ENCODE results near the gene SLC47A2. TPM values are rescaled to one million over a fixed set of nuclear protein-coding genes. Genes with fewer than 3 reads are reported as not detected.
"Not testable (repeated sequence)": the region's sequence is repeated elsewhere in the genome, so short reads cannot be mapped to it uniquely, and the experiment has no call there.

The SLC47A2 gene
- total RNA-seq, 2 donors from 2014 or later: not detected

DNA sequence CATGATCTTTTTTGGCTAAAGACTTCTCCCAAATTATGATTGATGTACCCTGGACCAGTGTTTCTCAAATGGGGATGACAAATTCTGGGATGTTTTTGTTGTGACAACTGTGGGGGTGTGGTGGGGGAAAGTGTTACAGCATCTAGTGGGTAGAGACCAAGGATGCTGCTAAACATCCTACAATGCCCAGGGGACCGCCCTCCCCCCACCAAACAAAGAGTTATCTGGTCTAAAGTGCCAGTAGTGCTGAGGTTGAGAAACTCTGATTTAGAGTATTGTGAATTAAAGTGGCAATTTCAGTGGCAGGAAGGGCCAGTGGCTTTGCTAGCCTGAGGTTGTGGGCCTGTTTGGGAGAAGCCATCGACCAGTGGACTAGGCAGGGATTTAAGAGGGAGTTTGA is 33.3 kb downstream of the SLC47A2 start:
- intact Hi-C loops (cut with DNase I): no loop called here
- no peak for DNase-seq (ENCODE audit: low spot score)

DNA sequence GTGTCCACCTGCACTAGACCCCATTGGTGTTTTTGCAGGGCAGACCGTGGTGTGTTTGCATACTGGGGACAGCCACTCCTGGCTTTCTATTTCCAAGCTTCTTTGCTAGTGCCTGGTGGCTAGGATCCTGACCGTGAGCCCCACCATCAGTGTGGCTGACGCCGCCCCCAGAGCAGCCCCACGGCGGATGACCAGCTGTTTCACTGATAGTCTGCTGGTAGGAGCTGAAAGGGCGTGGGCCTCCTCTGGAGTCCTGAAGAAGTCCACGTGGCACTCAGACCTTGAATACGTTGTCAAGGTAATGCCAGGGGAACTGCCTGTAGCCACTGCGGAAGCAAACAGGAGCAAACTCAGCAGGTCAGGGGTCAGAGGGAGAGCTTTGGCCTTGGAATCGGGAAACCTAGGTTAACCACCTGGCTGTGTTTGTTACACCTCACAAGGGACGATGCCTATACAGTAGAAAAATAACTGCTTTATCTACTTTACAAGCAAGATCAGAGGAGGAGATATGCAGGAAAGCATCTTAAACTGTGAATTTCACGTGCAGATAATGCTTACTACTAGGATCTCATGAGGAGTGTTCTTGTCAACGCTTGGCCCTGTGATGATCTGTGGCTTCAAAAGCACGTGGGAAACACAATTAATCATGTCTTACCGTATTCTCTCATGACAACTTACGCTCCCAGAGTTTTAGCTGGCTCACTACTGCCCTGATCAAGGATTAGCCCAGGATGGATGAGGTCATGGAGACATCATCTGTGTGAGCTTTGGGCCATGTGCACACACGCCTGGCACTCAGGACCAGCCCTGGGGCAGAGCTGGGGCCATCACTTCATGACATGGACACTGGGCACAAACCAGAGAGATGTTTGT is 37.6 kb downstream of the SLC47A2 start:
- intact Hi-C loops (cut with DNase I): no loop called here

DNA sequence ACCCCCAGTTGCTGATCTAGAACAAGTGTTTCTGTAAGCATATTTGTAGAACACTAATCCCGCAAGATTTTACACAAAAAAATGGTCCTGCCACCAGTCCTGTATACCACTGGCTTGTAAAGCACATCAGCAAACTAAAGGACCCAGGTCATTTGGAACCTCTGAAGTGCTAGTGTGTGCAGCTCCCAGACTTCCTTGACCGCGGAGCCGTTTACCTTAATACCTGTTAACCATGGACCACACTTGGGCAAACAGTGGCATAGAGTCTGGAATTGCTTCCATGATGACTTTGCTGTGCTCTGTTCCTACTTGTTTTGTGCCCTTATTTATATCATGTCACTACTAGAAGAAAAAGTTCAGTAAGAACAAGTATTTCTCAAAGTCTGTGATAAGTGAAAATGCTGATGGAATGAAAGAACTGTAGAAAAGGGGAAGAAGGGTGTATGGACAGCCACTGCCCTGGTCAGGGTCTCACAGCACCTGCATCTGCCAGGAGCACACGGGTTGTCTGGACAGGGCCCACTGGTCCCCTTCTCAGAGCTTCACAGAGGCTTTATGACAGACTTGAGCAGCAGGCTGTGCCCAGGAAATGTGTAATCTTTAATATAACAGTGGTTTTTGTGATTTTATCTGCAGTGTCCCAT is 38.5 kb downstream of the SLC47A2 start:
- no peak for DNase-seq (ENCODE audit: low spot score)
- intact Hi-C loops (cut with DNase I): no loop called here

More for the DNA sequence above, 37.6 kb downstream of the SLC47A2 start:
- DNase-seq (ENCODE audit: low spot score): no peak

DNA sequence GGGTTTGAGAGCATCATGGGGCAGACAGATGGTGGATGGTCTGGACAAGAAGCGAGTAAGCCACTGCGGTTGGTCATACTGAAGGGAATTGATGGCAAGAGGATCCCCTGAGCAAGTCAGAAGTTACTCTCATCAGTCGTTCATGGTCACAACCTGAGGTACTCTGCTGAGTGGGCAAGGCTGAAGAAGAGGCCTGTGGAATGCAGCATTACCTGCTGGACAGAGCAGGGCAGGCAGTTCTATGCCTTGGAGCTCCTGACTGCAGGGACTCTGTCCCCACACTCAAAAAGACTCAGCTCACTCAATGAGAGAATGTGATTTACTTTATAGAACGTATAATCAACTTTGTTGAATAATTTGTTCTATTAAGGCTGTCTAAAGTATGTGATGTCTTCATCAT is 39.5 kb downstream of the SLC47A2 start:
- no peak for DNase-seq (ENCODE audit: low spot score)
- intact Hi-C loops (cut with DNase I): no loop called here

DNA sequence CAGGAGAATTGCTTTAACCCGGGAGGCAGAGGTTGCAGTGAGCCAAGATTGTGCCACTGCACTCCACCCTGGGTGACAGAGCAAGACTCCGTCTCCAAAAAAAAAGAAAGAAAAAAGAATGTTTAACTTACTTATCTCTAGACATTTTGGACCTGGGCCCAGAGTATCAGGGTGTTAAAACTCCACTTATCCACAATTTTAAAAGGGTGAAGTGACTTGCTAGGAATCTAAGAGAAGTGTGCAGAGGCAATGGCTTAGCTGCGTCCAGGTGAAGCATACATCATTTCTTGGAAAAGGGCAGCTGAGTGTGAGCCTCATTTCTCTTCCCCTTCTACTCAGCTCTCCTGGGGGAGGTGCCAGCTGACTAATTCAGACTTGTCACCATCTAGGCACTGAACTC is 42.8 kb downstream of the SLC47A2 start:
- DNase-seq (ENCODE audit: low spot score): no peak
- intact Hi-C loops (cut with DNase I): no loop called here

DNA sequence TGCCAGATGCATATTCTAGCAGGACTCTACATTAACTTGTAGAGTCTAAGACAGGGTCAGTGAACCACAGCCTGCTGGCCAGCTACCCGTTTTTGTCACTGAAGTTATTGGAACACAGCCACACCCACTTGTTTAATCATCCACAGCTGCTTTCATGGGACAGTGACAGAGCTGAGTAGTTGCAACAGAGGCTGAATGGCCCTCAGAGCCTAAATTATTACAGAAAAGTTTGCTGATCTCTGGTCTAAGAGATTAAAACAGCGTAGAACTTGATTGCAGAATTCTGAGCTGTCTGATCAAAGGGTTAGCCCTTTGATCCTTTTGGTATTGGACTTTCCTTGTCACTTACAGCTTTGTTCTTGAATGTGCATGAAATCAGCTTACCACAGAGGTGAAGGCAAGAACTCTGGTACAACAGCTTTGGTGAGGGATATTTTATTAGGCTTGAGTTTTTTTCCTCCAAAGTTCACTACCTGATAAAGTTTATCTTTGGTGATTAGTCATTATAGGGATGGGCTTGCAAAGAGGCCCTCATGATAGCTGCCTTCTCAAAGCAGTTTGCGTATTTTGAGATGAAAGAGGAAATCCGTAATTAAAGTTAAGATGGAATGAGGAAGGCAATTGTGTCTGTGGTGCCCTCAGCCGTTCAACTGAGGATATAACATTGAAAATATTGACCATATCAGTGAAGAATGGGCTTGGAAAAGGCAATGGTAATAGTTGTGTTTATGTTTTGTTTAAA is 44.2 kb downstream of the SLC47A2 start:
- no peak for DNase-seq (ENCODE audit: low spot score)
- intact Hi-C loops (cut with DNase I): no loop called here

DNA sequence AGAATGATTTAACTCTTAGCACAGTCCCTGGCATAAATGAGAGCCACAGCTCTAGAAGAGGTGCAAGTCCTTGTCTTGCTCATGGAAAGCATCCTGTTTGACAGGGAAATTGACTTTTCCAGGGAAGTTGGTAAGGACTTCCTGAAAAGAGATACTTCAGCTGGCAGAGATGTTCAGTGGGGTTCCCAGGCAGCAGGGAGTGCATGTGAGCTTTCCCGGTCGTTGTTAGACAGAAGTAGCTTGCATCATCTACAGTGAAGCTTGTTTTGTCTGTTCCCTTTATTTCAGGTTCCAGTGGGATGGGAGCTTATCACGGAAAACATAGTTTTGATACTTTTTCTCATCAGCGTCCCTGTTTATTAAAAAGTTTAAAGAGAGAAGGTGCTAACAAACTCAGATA is 45.0 kb downstream of the SLC47A2 start:
- intact Hi-C loops (cut with DNase I): no loop called here
- no peak for DNase-seq (ENCODE audit: low spot score)

DNA sequence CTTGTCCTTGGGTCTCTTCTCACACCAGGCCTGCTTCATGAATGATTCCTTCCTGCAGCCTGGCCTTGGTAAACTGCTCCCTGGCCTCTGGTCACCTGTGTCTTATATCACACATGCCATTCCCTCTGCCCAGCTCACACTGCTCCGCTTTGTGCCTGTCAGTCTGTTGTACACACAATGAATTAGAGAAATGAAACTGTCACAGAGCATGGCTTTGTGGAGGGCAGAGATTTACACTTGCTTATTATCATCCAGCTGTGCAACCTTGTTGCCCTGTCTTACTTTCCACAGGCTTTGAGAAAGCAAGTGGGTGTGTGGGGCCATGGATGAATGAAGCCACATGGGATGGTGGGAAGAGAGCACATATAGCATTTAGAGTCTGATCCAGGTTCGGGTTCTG is 45.5 kb downstream of the SLC47A2 start:
- intact Hi-C loops (cut with DNase I): no loop called here
- no peak for DNase-seq (ENCODE audit: low spot score)

DNA sequence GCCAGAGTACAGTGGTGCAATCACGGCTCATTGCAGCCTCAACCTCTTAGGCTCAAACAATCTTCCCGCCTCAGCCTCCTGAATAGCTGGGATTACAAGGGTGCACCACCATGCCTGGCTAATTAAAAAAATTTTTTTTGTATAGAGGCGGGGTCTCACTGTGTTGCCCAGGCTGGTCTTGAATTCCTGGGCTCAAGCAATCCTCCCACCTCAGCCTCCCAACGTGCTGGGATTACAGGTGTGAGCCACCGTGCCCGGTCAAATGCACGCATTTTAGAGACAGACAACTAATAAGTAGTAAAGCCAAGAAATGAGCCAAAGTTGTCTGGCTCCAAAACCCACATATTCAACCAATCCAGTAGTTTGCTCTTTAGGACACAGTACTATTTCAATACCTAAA is 46.7 kb downstream of the SLC47A2 start:
- intact Hi-C loops (cut with DNase I); DNase-seq (ENCODE audit: low spot score): not testable (repeated sequence)

DNA sequence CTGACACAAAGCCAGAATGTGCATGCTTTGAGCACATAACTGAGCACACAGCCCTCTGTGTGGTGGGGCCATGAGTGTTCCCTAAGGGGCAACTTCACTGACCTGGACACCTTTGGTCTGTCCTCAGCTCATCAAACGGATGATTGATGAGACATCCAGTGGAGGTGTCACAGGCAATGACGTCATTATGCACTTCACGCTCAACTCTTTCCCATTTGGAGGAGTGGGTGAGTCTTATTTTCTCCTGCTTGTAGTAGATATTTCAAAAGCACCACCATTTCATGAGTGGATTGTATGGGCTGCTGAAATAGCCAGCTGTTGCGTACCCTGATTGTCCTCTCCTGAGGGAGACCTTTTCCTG is 51.6 kb downstream of the SLC47A2 start:
- DNase-seq (ENCODE audit: low spot score): no peak
- intact Hi-C loops (cut with DNase I): no loop called here

DNA sequence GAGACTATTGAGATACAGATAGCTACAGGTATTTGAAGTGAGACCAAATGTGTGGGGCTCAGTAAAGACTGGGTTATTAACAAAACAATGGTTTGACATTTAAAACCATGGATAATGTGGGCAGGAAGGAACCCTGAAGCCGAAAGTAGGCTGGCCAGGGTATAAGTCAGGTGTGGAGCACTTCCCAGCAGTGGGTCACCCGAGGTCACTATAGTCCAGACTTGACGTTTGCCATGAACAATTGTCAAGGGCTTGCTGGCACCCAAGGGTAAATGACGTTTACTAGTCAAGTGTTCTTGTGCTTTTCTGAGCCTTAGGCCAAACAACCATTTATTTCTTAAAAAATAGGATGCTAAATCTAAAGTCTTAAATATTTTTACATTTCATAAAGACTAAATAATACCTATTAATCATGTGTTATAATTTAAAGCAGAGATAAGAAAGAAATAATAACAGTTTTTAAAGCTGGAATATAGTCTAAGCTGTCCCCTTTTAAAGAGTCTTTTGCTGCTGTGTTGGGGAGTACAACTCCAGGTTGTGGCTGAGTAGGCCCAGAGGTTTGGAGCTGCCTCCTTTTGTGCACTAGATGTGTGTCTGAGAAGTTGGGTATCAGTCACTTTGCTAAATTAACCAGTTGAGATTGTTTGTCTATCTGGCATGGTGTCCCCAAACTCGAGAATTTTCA is 52.1 kb downstream of the SLC47A2 start:
- intact Hi-C loops (cut with DNase I): no loop called here
- no peak for DNase-seq (ENCODE audit: low spot score)

DNA sequence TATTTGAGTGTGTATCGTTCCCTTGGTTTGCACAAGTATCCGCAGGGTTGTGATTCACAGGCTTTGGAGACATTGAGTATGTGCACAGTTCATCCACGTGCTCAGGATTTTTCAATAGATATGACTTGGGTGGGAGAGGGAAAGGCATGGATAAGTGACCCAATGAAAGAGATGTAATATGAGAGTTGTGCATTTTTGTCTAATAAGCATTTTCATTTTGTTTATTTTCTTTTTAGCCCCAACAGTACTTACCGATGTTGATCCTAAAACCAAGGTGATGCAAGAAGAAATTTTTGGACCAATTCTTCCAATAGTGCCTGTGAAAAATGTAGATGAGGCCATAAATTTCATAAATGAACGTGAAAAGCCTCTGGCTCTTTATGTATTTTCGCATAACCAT is 53.3 kb downstream of the SLC47A2 start:
- no peak for DNase-seq (ENCODE audit: low spot score)
- intact Hi-C loops (cut with DNase I): no loop called here

DNA sequence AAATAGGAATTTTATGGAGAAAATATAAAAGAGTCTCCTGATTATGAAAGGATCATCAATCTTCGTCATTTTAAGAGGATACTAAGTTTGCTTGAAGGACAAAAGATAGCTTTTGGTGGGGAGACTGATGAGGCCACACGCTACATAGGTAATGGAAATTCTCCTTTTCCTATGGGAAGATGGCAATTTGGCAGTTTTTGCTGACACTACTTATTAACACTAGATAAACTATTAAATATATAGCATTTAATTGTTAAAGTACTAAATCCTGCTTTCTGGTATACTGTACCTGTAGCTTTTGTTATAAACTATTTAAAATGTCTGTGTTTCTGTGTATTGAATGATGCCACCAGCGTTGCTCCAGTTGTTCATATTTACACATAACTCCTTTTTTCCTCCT is 55.3 kb downstream of the SLC47A2 start:
- no peak for DNase-seq (ENCODE audit: low spot score)
- intact Hi-C loops (cut with DNase I): no loop called here

DNA sequence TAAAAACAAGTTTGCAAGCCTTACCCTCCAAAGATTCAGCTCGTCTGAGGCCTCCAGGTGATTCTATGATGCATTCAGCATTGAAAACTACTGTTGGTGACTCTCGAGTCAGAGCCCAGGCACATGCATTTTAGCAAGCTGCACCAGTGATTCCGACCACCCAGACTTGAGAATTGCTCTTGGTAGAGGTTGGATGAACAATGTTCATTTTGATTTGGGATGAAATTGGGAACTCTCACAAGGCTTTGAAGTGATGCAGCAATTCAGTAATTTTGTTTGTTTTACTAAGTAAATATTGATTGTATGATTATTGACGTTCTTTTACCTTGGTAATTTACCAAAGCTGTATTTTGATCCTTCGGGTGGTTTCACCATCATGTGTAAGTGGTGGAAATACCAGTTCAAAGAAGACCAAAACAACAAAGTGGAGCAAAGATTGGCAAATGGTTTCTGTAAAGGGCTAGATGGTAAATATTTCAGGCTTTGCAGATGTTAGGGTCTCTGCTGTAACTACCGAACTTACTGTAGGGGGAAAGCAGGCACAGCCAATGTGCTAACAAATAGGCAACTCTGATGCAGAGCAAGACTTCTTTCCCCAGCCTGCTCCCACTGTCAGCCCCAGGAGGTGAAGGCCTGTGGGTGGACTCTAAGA is 56.0 kb downstream of the SLC47A2 start:
- intact Hi-C loops (cut with DNase I): no loop called here
- DNase-seq (ENCODE audit: low spot score): no peak

DNA sequence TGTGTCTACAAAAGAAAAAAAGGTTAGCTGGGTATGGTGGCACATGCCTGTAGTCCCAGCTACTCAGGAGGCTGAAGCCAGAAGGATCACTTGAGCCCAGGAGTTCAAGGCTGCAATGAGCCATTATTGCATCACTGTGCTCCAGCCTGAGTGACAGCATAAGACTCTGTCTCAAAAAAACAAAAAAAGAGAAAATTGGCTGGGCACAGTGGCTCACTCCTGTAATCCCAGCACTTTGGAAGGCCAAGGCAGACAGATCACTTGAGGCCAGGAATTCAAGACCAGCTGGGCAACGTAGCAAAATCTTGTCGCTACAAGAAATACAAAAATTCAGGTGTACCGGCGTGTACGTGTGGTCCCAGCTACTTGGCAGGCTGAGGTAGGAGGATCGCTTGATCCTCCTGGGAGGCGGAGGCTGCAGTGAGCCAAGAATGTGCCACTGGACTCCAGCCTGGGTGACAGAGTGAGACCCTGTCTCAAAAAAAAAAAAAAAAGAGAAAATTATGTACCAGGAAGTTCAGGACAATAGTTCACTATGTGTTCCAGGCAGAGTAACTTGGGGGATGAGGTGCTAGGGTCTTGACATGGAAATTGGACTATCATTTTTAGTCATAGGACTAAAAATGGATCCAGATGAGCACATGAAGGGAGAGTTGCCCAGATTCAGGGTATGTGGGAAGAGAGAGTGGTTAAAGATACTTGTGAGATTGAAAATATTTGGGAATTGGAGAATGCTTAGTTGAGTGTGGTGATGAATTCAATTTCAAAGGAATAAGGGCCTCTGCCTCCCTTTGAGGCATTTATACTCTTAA is 56.8 kb downstream of the SLC47A2 start:
- no peak for DNase-seq (ENCODE audit: low spot score)
- intact Hi-C loops (cut with DNase I): no loop called here

DNA sequence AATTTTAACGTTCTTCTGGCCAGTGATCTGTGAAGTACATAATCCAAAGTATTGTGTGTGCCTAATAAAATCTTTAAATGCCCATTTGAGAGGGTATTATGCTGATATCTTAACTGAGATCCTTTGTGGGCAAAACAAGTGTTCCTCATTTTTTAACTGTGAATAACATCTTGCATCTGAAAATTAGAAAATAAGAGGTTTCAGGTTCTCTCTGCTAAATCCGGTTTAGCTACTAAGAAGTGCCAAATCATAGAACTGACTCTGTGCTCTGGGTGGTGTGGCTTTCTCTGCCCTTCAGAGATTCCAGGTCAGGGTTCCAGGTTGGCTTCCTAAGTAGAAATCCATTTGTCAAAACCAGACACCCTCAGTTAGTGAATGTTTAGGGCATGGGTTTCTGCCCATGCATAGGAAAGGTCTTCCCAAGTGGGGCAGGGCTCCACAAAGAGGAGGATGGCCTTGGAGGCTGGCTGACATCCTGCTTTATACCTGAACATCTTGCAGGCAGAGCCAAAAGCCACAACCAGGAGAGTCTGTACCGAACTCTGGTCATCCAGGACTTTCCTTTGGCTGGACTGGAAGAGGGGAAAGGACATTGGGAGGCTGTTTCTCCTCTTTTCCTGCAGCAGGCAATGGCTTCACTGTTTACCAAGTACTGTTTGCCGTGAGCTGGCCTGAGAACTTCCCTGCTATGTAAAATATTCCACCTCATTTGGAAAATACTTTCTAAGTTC is 59.4 kb downstream of the SLC47A2 start:
- DNase-seq (ENCODE audit: low spot score): no peak

DNA sequence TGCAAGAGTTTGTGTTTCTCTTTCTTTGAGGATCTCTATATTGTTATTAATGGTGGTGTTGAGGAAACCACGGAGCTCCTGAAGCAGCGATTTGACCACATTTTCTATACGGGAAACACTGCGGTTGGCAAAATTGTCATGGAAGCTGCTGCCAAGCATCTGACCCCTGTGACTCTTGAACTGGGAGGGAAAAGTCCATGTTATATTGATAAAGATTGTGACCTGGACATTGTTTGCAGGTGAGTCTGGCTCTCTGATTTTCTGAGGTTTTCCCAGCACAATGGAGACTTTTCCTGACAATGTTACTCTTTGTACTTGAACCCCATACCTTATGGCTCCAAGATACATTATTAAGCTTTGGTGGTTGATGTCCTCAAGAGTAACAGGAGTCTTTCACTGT is 60.0 kb downstream of the SLC47A2 start:
- DNase-seq (ENCODE audit: low spot score): no peak
- intact Hi-C loops (cut with DNase I): no loop called here

More for the DNA sequence above, 59.4 kb downstream of the SLC47A2 start:
- intact Hi-C loops (cut with DNase I): no loop called here

DNA sequence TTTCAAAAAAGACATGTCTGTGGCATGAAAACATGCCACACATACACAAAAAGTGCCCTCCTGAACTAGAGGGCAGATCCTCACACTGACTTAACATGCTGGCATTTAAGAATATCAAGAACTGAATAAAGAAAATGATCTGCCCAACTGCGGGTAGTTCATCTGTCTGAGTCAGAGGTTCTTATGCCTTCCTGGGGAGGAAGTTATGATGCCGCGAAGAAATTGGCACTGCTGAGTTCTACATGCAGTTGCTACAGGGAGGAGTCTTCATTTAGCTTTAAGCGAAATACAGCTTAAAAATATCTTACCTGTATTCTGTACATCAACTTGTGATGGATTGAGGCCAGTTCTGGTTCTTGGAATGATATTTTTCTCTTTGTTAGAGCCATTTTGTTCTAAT is 61.5 kb downstream of the SLC47A2 start:
- DNase-seq (ENCODE audit: low spot score): no peak
- intact Hi-C loops (cut with DNase I): no loop called here

All from posterior vena cava (tissue), 2 donors.